Measurements from ENCODE around the gene OR2A25.

Gene OR2A25

GRCh38 chr7:144087230-144087629 is 17.6 kb downstream of the OR2A25 start:
- TF ChIP-seq SIN3A (IDR thresholded peaks at IDR 0.05; ENCODE audit: borderline replicate concordance, insufficient read depth, low read length) (no peak), POLR2AphosphoS5 (IDR thresholded peaks at IDR 0.05; ENCODE audit: low read depth, low read length) (no peak), TAF1 (IDR thresholded peaks at IDR 0.05; ENCODE audit: borderline replicate concordance, insufficient read depth, low read length) (no peak), FOXP2 (optimal IDR thresholded peaks at IDR 0.05; ENCODE audit: borderline replicate concordance, extremely low read depth, extremely low read length, insufficient read depth) (no peak)
- TF ChIP-seq, protein P1, sequence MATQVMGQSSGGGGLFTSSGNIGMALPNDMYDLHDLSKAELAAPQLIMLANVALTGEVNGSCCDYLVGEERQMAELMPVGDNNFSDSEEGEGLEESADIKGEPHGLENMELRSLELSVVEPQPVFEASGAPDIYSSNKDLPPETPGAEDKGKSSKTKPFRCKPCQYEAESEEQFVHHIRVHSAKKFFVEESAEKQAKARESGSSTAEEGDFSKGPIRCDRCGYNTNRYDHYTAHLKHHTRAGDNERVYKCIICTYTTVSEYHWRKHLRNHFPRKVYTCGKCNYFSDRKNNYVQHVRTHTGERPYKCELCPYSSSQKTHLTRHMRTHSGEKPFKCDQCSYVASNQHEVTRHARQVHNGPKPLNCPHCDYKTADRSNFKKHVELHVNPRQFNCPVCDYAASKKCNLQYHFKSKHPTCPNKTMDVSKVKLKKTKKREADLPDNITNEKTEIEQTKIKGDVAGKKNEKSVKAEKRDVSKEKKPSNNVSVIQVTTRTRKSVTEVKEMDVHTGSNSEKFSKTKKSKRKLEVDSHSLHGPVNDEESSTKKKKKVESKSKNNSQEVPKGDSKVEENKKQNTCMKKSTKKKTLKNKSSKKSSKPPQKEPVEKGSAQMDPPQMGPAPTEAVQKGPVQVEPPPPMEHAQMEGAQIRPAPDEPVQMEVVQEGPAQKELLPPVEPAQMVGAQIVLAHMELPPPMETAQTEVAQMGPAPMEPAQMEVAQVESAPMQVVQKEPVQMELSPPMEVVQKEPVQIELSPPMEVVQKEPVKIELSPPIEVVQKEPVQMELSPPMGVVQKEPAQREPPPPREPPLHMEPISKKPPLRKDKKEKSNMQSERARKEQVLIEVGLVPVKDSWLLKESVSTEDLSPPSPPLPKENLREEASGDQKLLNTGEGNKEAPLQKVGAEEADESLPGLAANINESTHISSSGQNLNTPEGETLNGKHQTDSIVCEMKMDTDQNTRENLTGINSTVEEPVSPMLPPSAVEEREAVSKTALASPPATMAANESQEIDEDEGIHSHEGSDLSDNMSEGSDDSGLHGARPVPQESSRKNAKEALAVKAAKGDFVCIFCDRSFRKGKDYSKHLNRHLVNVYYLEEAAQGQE (IDR thresholded peaks at IDR 0.05; ENCODE audit: insufficient read depth in 1 of 2, low read depth in 2 of 2, low read length in 2 of 2): no peak

- no peak for TF ChIP-seq SIN3A (IDR thresholded peaks at IDR 0.05; ENCODE audit: borderline replicate concordance, insufficient read depth, low read length)
- no peak for TF ChIP-seq FOXP2 (optimal IDR thresholded peaks at IDR 0.05; ENCODE audit: borderline replicate concordance, extremely low read depth, extremely low read length, insufficient read depth)
- TF ChIP-seq TAF1 (IDR thresholded peaks at IDR 0.05; ENCODE audit: borderline replicate concordance, insufficient read depth, low read length): no peak
These were observed 21.1 kb downstream of the OR2A25 start for GRCh38 chr7:144090667-144091066.

GRCh38 chr7:144098776-144099175 is 29.2 kb downstream of the OR2A25 start:
- TF ChIP-seq FOXP2 (optimal IDR thresholded peaks at IDR 0.05; ENCODE audit: borderline replicate concordance, extremely low read depth, extremely low read length, insufficient read depth) (no peak), POLR2AphosphoS5 (IDR thresholded peaks at IDR 0.05; ENCODE audit: low read depth, low read length) (no peak), SIN3A (IDR thresholded peaks at IDR 0.05; ENCODE audit: borderline replicate concordance, insufficient read depth, low read length) (no peak), TAF1 (IDR thresholded peaks at IDR 0.05; ENCODE audit: borderline replicate concordance, insufficient read depth, low read length) (no peak)
- TF ChIP-seq, protein P1 (IDR thresholded peaks at IDR 0.05; ENCODE audit: insufficient read depth in 1 of 2, low read depth in 2 of 2, low read length in 2 of 2): no peak

DNA sequence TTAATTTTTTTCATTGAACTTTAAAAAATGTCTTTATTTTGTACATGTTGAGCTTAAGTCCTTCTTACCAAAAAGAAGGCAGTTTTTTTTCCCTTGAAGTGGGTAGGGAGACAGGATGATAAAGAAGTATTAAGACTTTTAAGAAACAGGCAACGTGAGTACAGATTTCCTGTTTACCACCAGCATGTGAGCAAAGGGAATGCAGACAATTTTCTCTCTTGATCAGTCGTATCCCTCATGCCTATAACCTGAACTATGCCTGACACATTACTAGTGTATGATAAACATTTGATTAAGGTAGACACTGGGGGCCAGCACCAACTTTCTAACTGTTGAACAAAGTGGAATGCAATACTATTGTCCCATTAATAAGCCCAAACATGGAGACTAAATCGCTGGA is 31.0 kb downstream of the OR2A25 start:
- TF ChIP-seq SIN3A (IDR thresholded peaks at IDR 0.05; ENCODE audit: borderline replicate concordance, insufficient read depth, low read length) (no peak), FOXP2 (optimal IDR thresholded peaks at IDR 0.05; ENCODE audit: borderline replicate concordance, extremely low read depth, extremely low read length, insufficient read depth) (no peak), POLR2AphosphoS5 (IDR thresholded peaks at IDR 0.05; ENCODE audit: low read depth, low read length) (no peak), TAF1 (IDR thresholded peaks at IDR 0.05; ENCODE audit: borderline replicate concordance, insufficient read depth, low read length) (no peak)
- TF ChIP-seq, protein P1 (IDR thresholded peaks at IDR 0.05; ENCODE audit: insufficient read depth in 1 of 2, low read depth in 2 of 2, low read length in 2 of 2): no peak

DNA sequence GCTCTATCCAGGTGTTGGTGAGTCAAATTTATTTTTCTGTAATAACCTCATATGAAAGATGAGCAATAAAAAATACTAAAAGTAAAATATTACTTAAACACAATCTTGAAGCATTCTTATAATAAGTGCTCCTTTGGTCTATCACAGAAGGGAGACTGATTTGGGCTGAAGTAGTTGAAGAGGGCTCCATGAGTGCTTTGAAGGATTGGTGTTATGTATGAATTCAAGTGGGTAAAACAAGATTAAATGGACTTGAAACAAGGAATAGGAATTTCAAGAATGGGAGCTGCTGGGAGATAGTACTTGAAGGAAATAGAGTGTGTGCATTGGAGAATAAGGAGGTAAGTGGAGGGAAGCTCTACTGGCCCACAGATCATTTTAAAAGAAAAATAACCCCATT is 32.4 kb downstream of the OR2A25 start:
- TF ChIP-seq, protein P1 (IDR thresholded peaks at IDR 0.05; ENCODE audit: insufficient read depth in 1 of 2, low read depth in 2 of 2, low read length in 2 of 2): no peak
- TF ChIP-seq POLR2AphosphoS5 (IDR thresholded peaks at IDR 0.05; ENCODE audit: low read depth, low read length) (no peak), FOXP2 (optimal IDR thresholded peaks at IDR 0.05; ENCODE audit: borderline replicate concordance, extremely low read depth, extremely low read length, insufficient read depth) (no peak), SIN3A (IDR thresholded peaks at IDR 0.05; ENCODE audit: borderline replicate concordance, insufficient read depth, low read length) (no peak), TAF1 (IDR thresholded peaks at IDR 0.05; ENCODE audit: borderline replicate concordance, insufficient read depth, low read length) (no peak)

Data from PFSK-1 (cell line).